ENCODE results near the gene MYO7A. TPM values are rescaled to one million over a fixed set of nuclear protein-coding genes. Genes with fewer than 3 reads are reported as not detected.

MYO7A gene
- total and polyA plus RNA-seq, 2 experiments from 2014 or later: 1.8 to 5.4 TPM

- Histone ChIP-seq H3K9me2 (ENCODE audit: insufficient read depth) (no peaks in the 10 kb centered on the region), H3K36me3 (ENCODE audit: insufficient read depth) (no peaks in the 10 kb centered on the region), H3K79me2 (replicated peaks; ENCODE audit: insufficient read depth) (no peaks in the 10 kb centered on the region), H2AFZ (no peak overlapping the region), H4K20me1 (replicated peaks; ENCODE audit: insufficient read depth) (no peaks in the 10 kb centered on the region), H3K27me3 (ENCODE audit: insufficient read depth) (no peaks in the 10 kb centered on the region), H3K27ac (ENCODE audit: low read depth) (no peak overlapping the region), H3K4me3 (no peak overlapping the region), H3K4me2 (no peak overlapping the region), H3F3A (replicated peaks; ENCODE audit: low read depth) (no peaks in the 10 kb centered on the region), H3K4me1 (ENCODE audit: insufficient read depth) (no peaks in the 10 kb centered on the region)
- TF ChIP-seq CREB1 (CRISPR knock-in tag; IDR thresholded peaks at IDR 0.05; ENCODE audit: low read depth): no peak
- TF ChIP-seq JUNB (IDR thresholded peaks at IDR 0.05; ENCODE audit: unreplicated experiment): no peak
- no peak for TF ChIP-seq REST (IDR thresholded peaks at IDR 0.05; ENCODE audit: unreplicated experiment)
- TF ChIP-seq ZNF114 (CRISPR knock-in tag; IDR thresholded peaks at IDR 0.05): no peak
- no peak for TF ChIP-seq POLR2AphosphoS5 (IDR thresholded peaks at IDR 0.05; ENCODE audit: low read depth)
- no peak for TF ChIP-seq ETS1 (IDR thresholded peaks at IDR 0.05)
- TF ChIP-seq ZNF462 (CRISPR knock-in tag; IDR thresholded peaks at IDR 0.05): no peak
- no peak for TF ChIP-seq CTCF (conservative IDR thresholded peaks at IDR 0.05; ENCODE audit: low read depth in 2 of 2)
- TF ChIP-seq STAT1 (IDR thresholded peaks at IDR 0.05; ENCODE audit: unreplicated experiment): no peak
- no peak for TF ChIP-seq ZNF331 (CRISPR knock-in tag; IDR thresholded peaks at IDR 0.05; ENCODE audit: low read depth)
- TF ChIP-seq EZH2phosphoT487 (IDR thresholded peaks at IDR 0.05; ENCODE audit: unreplicated experiment): no peak
- TF ChIP-seq NANOG (IDR thresholded peaks at IDR 0.05; ENCODE audit: borderline replicate concordance): no peak
- no peak for TF ChIP-seq EZH2 (IDR thresholded peaks at IDR 0.05; ENCODE audit: low read depth, unreplicated experiment)
- Mint-ChIP-seq H3K4me1 (peaks cover 5% of the 10 kb centered on the region; the same call in 2 of the 3 replicates), H3K9me3 (no peaks in the 10 kb centered on the region), H3K36me3 (ENCODE audit: low read depth) (no peaks in the 10 kb centered on the region; the same call in 2 of the 3 replicates), H3K27ac (no peak overlapping the region), H3K4me3 (no peak overlapping the region), H3K27me3 (ENCODE audit: insufficient read depth, low read depth, poor library complexity) (peaks cover 14% of the 10 kb centered on the region)
- ATAC-seq: no peak
- DNase-seq (ENCODE audit: low spot score): no peak
Observed at GRCh38 chr11:77199137-77199745, 71.2 kb downstream of the MYO7A start.
